Keratinocyte (primary cell): ENCODE measurements around the gene UNC5A. TPM values are rescaled to one million over a fixed set of nuclear protein-coding genes. Genes with fewer than 3 reads are reported as not detected.

ENCODE experiments used
- DNase-seq: peaks from one replicate; pipeline ENCODE4 v3.0.0-alpha.2; 2011; ENCODE audit warnings: low read depth, missing footprints, low spot score
- FAIRE-seq: peaks from 2 replicates; lab custom pipeline; 2011; peaks lifted over from hg19 to GRCh38; lab: Jason Lieb, UNC
- H2AFZ ChIP-seq: 2 replicates; pipeline ENCODE4 v1.6.0; 2012; ENCODE audit warnings: low read length, control low read depth, inconsistent platforms; ENCODE audit not compliant: control insufficient read depth
- H3K27ac ChIP-seq: 2 replicates; pipeline ENCODE4 v1.5.1; 2011; ENCODE audit warnings: low read length; ENCODE audit not compliant: control insufficient read depth, insufficient read depth
- H3K27me3 ChIP-seq: 3 replicates; pipeline ENCODE4 v1.6.0; 2011; ENCODE audit warnings: low read length; ENCODE audit not compliant: control insufficient read depth, insufficient read depth; ENCODE audit errors: extremely low read depth
- H3K36me3 ChIP-seq, 2 experiments: 2 replicates in 1 of 2; 3 replicates in 1 of 2; pipeline ENCODE4 v1.5.1; 2011; ENCODE audit warnings: low read length in 2 of 2, mild to moderate bottlenecking in 1 of 2; ENCODE audit not compliant: control insufficient read depth in 2 of 2, insufficient read depth in 2 of 2; ENCODE audit errors: extremely low read depth in 1 of 2
- H3K4me1 ChIP-seq: 3 replicates; pipeline ENCODE4 v1.5.1; 2011; ENCODE audit warnings: low read length; ENCODE audit not compliant: control insufficient read depth, insufficient read depth; ENCODE audit errors: extremely low read depth
- H3K4me2 ChIP-seq: 3 replicates; pipeline ENCODE4 v1.6.0; 2011; ENCODE audit warnings: low read depth, low read length; ENCODE audit not compliant: control insufficient read depth, insufficient read depth; ENCODE audit errors: extremely low read depth
- H3K4me3 ChIP-seq, 3 experiments: fragments of 200-600 bp in 1 of 3; sonication (generic) in 1 of 3; 2 replicates in 2 of 3; 3 replicates in 1 of 3; pipeline ENCODE4 v1.5.1; 2011 to 2016; ENCODE audit warnings: low read length in 3 of 3, mild to moderate bottlenecking in 3 of 3, control low read depth in 2 of 3, inconsistent platforms in 1 of 3, low read depth in 1 of 3, mixed read lengths in 1 of 3, mixed run types in 1 of 3, moderate library complexity in 1 of 3; ENCODE audit not compliant: control insufficient read depth in 2 of 3, insufficient read depth in 2 of 3; ENCODE audit errors: extremely low read depth in 1 of 3
- H3K79me2 ChIP-seq: 2 replicates; pipeline ENCODE4 v1.6.0; 2012; ENCODE audit warnings: low read length; ENCODE audit not compliant: control insufficient read depth, insufficient read depth
- H3K9ac ChIP-seq: 3 replicates; pipeline ENCODE4 v1.6.0; 2011; ENCODE audit warnings: low read length; ENCODE audit not compliant: control insufficient read depth, insufficient read depth; ENCODE audit errors: extremely low read depth
- H3K9me1 ChIP-seq: 3 replicates; pipeline ENCODE4 v1.6.0; 2011; ENCODE audit warnings: low read length; ENCODE audit not compliant: control insufficient read depth, insufficient read depth; ENCODE audit errors: extremely low read depth
- H3K9me3 ChIP-seq: 2 replicates; pipeline ENCODE4 v1.5.1; 2012; ENCODE audit warnings: low read depth, low read length; ENCODE audit not compliant: control insufficient read depth
- H4K20me1 ChIP-seq: 3 replicates; pipeline ENCODE4 v1.6.0; 2011; ENCODE audit warnings: low read length; ENCODE audit not compliant: control insufficient read depth, insufficient read depth; ENCODE audit errors: extremely low read depth
- EZH2 ChIP-seq: IDR thresholded peaks from one replicate; pipeline ENCODE4 v1.6.1; 2012; ENCODE audit warnings: inconsistent platforms, mild to moderate bottlenecking, low read length, moderate library complexity
- dilution Hi-C: fragments of 300-500 bp; cut with MboI; formaldehyde crosslinking; loops from one replicate; pipeline ENCODE4 v1.7.0; 2020; ENCODE audit warnings: low sequenced_read_pairs; ENCODE audit not compliant: extremely low pct_ligation_motif_present
- polyA plus RNA-seq, 5 experiments: library from polyadenylated mRNA; depleted of rRNA in 3 of 5; stranded (reverse) in 3 of 5; stranded (forward) in 1 of 5; unstranded in 1 of 5; fragments of >200 nt; gene quantifications; 1 replicate in 1 of 5; 2 replicates in 3 of 5; 3 replicates in 1 of 5; pipeline versions ENCODE4 v1.2.1 to v1.2.3, GENCODE V29; 2011 to 2012; ENCODE audit warnings: missing spikeins in 2 of 5, low read depth in 1 of 5, low replicate concordance in 1 of 5
- TF ChIP-seq, protein P1 (sequence below), 3 experiments: IDR thresholded peaks in 1 of 3; conservative IDR thresholded peaks in 1 of 3; optimal IDR thresholded peaks in 1 of 3; 2 replicates in 2 of 3; 3 replicates in 1 of 3; pipeline versions ENCODE3 to v1.5.1; 2011; ENCODE audit warnings: low read length in 3 of 3, mild to moderate bottlenecking in 3 of 3, moderate library complexity in 2 of 3, control low read depth in 1 of 3, inconsistent platforms in 1 of 3; ENCODE audit not compliant: insufficient read depth in 2 of 3; ENCODE audit errors: extremely low read depth in 1 of 3

The UNC5A gene
- polyA plus RNA-seq, 1 donor (not counting 4 experiments of a cell fraction or from before 2014, with no cell fraction given) = not detected

DNA sequence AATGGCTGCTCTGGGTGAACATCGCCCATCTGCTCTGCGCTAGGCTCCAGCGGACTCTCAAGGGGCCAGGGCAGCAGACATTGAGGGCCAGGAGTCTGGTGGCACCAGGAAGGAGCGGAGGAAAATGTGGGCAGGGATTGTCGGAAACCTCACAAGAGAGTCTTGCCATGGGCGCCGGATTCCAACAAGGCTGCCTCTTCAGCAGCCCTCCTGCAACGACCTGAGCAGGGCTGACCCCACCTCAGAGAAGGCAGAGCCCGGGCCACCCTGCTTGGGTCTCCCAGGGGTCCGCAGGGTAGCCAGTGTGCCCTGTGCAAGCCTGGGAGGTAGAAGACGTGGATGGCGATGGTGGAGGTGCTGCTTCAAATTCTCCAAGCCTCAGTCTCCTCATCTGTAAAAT lies 11.4 kb upstream of the UNC5A start:
- DNase-seq (no peak), FAIRE-seq (no peak)
- no peaks in the 10 kb centered on the region for H3K9me3 ChIP-seq
- H3K27me3 ChIP-seq = peaks cover 21% of the 10 kb centered on the region
- H3K4me3 ChIP-seq = no peak overlapping the region
- H3K9me1 ChIP-seq = no peaks in the 10 kb centered on the region
- no peaks in the 10 kb centered on the region for H3K79me2 ChIP-seq
- no peak overlapping the region for H3K4me2 ChIP-seq
- H3K9ac ChIP-seq = no peak overlapping the region
- no peak overlapping the region for H2AFZ ChIP-seq
- TF ChIP-seq, protein P1, sequence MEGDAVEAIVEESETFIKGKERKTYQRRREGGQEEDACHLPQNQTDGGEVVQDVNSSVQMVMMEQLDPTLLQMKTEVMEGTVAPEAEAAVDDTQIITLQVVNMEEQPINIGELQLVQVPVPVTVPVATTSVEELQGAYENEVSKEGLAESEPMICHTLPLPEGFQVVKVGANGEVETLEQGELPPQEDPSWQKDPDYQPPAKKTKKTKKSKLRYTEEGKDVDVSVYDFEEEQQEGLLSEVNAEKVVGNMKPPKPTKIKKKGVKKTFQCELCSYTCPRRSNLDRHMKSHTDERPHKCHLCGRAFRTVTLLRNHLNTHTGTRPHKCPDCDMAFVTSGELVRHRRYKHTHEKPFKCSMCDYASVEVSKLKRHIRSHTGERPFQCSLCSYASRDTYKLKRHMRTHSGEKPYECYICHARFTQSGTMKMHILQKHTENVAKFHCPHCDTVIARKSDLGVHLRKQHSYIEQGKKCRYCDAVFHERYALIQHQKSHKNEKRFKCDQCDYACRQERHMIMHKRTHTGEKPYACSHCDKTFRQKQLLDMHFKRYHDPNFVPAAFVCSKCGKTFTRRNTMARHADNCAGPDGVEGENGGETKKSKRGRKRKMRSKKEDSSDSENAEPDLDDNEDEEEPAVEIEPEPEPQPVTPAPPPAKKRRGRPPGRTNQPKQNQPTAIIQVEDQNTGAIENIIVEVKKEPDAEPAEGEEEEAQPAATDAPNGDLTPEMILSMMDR (optimal IDR thresholded peaks at IDR 0.05 in 1 of 3, IDR thresholded peaks at IDR 0.05 in 1 of 3, conservative IDR thresholded peaks at IDR 0.05 in 1 of 3; ENCODE audit: extremely low read depth in 1 of 3, insufficient read depth in 2 of 3, low read length in 3 of 3) = no peak
- no peak for TF ChIP-seq EZH2
- H3K36me3 ChIP-seq = no peaks in the 10 kb centered on the region
- no peak overlapping the region for H3K27ac ChIP-seq
- dilution Hi-C loops = no loop called here
- H4K20me1 ChIP-seq = peaks cover 4% of the 10 kb centered on the region
- peaks cover 10% of the 10 kb centered on the region for H3K4me1 ChIP-seq

DNA sequence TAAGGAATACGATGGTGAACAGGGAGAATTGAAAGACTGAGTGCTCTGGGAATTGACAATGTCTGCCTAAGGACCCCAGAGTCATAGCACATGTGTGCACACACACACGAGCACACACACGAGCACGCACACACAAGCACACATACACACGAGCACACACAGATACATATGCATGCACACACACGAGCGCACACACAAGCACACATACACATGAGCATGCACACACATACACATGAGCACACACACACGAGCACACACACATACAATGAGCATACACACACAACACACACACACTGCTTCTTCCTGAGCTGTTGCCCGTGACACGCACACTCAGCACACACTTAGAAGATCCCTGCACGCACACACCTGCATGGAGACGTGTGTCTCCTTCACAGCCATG lies 10.9 kb upstream of the UNC5A start:
- Histone ChIP-seq H4K20me1 (peaks cover 6% of the 10 kb centered on the region), H3K9me3 (no peaks in the 10 kb centered on the region), H3K9ac (no peak overlapping the region), H3K4me2 (no peak overlapping the region), H3K27me3 (peaks cover 21% of the 10 kb centered on the region), H3K9me1 (no peaks in the 10 kb centered on the region), H2AFZ (no peak overlapping the region), H3K4me1 (peaks cover 9% of the 10 kb centered on the region), H3K4me3 (no peak overlapping the region), H3K27ac (no peak overlapping the region), H3K79me2 (no peaks in the 10 kb centered on the region), H3K36me3 (no peaks in the 10 kb centered on the region)
- TF ChIP-seq, protein P1 (optimal IDR thresholded peaks at IDR 0.05 in 1 of 3, IDR thresholded peaks at IDR 0.05 in 1 of 3, conservative IDR thresholded peaks at IDR 0.05 in 1 of 3; ENCODE audit: extremely low read depth in 1 of 3, insufficient read depth in 2 of 3, low read length in 3 of 3) = no peak
- no peak for TF ChIP-seq EZH2
- dilution Hi-C loops = no loop called here
- FAIRE-seq (no peak), DNase-seq (no peak)
